Upper lobe of left lung (tissue), 6 donors: Measurements from ENCODE around the gene RNF187. TPM values are rescaled to one million over a fixed set of nuclear protein-coding genes. Genes with fewer than 3 reads are reported as not detected.

Experiments
- ATAC-seq, 2 donors: fragments of 200-7000 bp; cut with Tn5 transposase; one replicate each; pipeline ENCODE4 v1.9.1; 2022; ENCODE audit warnings: mild to moderate bottlenecking in 2 of 2, moderate library complexity in 2 of 2; ENCODE audit not compliant: low FRiP score in 2 of 2
- DNase-seq, 2 donors: peaks; one replicate each; pipeline ENCODE4 v3.0.0-alpha.2; 2019 to 2020
- H3K27ac ChIP-seq, 4 donors: fragments of 200-600 bp; sonication (generic); one replicate each; pipeline ENCODE4 v1.5.1; 2016 to 2019
- H3K27me3 ChIP-seq, 4 donors: fragments of 200-600 bp; sonication (generic); one replicate each; pipeline ENCODE4 v1.5.1; 2017 to 2019
- H3K36me3 ChIP-seq, 4 donors: fragments of 200-600 bp; sonication (generic); one replicate each; pipeline ENCODE4 v1.5.1; 2016 to 2019
- H3K4me1 ChIP-seq, 4 donors: fragments of 200-600 bp; sonication (generic); one replicate each; pipeline ENCODE4 v1.5.1; 2018 to 2019
- H3K4me3 ChIP-seq, 4 donors: fragments of 200-600 bp; sonication (generic); one replicate each; pipeline ENCODE4 v1.5.1; 2017 to 2019; ENCODE audit warnings: mild to moderate bottlenecking in 2 of 4, moderate library complexity in 1 of 4
- H3K9me3 ChIP-seq, 4 donors: fragments of 200-600 bp; sonication (generic); one replicate each; pipeline ENCODE4 v1.5.1; 2018 to 2019
- EP300 ChIP-seq, 4 donors: sonication (generic); formaldehyde crosslinking; IDR thresholded peaks; one replicate each; pipeline ENCODE4 v1.5.1; 2017; ENCODE audit warnings: antibody characterized with exemption in 4 of 4, control low read depth in 2 of 4
- POLR2A ChIP-seq, 4 donors: fragments of 450-650 bp; IDR thresholded peaks; one replicate each; pipeline ENCODE4 v1.5.1; 2016 to 2017; ENCODE audit warnings: antibody characterized with exemption in 4 of 4, mild to moderate bottlenecking in 2 of 4
- POLR2AphosphoS5 ChIP-seq, 2 donors: sonication (generic); formaldehyde crosslinking; IDR thresholded peaks; one replicate each; pipeline ENCODE4 v1.5.1; 2017; ENCODE audit warnings: antibody characterized with exemption in 2 of 2
- WGBS, 2 donors: methylation state at CpG; one replicate each; pipeline ENCODE4 v1.1.5; 2017 to 2018; 5-methylcytosine and 5-hydroxymethylcytosine counted together
- total RNA-seq, 6 donors: library from RNA; depleted of rRNA in 4 of 6; stranded (reverse); fragments of >200 nt in 4 of 6; gene quantifications; one replicate each; pipeline versions ENCODE4 v1.1.0 to v1.2.1, GENCODE V29; 2016 to 2021
- TF ChIP-seq, protein P1 (sequence below), 6 experiments: fragments of 450-650 bp in 4 of 6; fragments of 200-600 bp in 2 of 6; sonication (generic) in 2 of 6; IDR thresholded peaks; one replicate each; pipeline ENCODE4 v1.5.1; 2016 to 2019; ENCODE audit warnings: antibody characterized with exemption in 6 of 6
- donor health status: DM: no; HTN: no; CAD: no; lungs with moderate emphysema.
- donor health status: DM: no; HTN: yes; CAD: no; lungs with severe emphysema.

Gene RNF187
- total RNA-seq, 6 donors from 2014 or later: 36.1 to 105 (median 71.2) TPM

DNA sequence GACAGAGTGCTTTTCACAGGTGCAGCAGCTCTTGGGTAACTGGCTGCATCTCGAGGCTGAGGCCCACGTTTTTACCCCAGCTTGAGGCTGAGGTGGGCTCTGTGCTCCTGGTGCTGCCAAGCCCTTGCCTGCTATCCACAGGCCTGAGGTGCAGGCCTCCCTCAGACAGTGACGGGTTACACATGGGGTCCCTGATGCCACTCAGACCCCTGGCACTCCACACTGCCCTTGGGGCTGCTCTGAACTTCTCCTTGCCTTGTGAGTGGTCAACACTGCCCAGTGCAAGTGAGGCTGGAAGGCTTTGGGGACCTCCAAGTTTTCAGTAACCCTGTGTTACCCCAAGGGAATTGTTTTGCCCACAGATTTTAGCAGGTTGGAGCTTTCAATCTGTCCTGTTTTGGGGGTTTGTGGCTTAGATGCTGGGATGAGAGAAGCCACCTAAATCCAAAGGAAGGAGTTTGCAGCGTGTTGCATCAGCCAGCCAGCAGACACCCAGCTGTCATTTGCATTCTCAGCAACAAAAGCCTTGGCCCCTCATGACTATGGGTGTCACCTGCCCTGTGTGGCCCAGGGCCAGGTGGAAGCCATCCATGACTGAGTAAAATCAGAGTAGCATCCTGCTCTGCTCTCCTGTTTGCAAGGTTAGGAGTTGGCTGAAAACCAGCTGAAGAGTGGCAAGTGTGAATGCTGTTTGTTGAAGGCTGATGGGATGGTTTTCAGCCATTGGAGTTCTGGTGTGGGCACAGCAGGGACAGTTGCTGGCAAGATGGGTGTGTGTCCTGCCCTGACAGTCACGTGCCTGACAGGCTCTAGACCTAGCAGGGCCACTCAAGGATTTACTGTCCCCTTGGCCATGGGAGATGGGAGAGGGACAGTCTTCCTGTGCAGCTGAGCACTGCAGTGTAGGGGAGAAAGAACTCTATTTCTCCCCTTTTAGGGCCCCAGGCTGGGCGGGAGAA lies 3.2 kb downstream of the RNF187 start:
- H3K27ac ChIP-seq: no peak overlapping the region
- no peaks in the 10 kb centered on the region for H3K27me3 ChIP-seq
- ATAC-seq (no peak), DNase-seq (no peak)
- 89 to 94% methylated on average over 6 of the region's 6 CpGs for WGBS, 2 donors
- TF ChIP-seq POLR2A (IDR thresholded peaks at IDR 0.05): no peak
- no peak for TF ChIP-seq POLR2AphosphoS5 (IDR thresholded peaks at IDR 0.05)
- TF ChIP-seq, protein P1, sequence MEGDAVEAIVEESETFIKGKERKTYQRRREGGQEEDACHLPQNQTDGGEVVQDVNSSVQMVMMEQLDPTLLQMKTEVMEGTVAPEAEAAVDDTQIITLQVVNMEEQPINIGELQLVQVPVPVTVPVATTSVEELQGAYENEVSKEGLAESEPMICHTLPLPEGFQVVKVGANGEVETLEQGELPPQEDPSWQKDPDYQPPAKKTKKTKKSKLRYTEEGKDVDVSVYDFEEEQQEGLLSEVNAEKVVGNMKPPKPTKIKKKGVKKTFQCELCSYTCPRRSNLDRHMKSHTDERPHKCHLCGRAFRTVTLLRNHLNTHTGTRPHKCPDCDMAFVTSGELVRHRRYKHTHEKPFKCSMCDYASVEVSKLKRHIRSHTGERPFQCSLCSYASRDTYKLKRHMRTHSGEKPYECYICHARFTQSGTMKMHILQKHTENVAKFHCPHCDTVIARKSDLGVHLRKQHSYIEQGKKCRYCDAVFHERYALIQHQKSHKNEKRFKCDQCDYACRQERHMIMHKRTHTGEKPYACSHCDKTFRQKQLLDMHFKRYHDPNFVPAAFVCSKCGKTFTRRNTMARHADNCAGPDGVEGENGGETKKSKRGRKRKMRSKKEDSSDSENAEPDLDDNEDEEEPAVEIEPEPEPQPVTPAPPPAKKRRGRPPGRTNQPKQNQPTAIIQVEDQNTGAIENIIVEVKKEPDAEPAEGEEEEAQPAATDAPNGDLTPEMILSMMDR (IDR thresholded peaks at IDR 0.05): no peak
- TF ChIP-seq EP300 (IDR thresholded peaks at IDR 0.05): no peak
- H3K4me1 ChIP-seq: peaks cover 28 to 38% (median 30%) of the 10 kb centered on the region in 4 donors
- H3K4me3 ChIP-seq: no peak overlapping the region
- peaks cover 22 to 46% (median 38%) of the 10 kb centered on the region in 4 donors for H3K36me3 ChIP-seq
- no peaks in the 10 kb centered on the region for H3K9me3 ChIP-seq

DNA sequence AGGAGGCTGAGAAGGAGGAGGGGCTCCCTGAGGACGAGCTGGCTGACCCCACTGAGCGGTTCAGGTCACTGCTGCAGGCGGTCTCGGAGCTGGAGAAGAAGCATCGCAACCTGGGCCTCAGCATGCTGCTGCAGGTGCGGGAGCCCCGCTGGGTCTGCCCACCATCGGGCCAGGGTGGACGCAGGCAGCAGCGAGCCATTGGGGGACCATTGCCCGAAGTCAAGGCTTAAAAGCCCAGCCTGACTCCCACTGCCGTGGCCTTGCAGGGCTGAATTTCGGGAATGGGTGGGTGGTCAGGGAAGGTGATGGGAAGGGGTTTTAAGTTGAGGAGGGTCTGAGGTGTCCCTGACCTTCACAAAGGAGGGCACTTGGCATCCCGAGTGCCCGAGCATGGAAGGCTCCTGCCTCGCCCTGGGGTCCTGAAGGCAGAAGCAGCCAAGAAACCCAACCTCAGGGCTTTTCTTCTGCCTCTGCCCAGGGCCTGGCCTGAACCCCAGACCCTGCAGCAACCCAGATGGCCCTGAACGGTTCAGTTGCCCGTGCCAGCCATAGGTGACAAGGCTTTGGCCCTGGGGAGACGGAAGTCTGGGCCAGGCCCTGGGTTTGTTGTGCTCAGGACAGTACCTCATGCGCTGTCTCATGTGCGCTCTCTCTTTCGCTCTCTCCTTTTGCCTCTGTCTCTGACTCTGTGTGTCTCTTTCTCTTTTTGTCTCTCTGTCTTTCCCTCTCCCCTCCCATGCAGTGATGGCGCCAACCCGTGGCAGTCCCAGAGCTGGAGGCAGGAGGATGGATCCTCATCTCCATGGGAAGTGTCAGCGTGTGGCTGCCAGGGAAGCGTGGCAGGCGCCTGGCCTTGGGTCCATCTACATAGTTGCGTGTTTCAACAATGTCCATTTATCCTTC lies 6.2 kb downstream of the RNF187 start:
- 94 to 98% methylated on average over 17 to 28 of the region's 28 CpGs for WGBS, 2 donors
- DNase-seq: peak in 1 of 2 donors; percentile 58
- no peaks in the 10 kb centered on the region for H3K9me3 ChIP-seq
- H3K4me3 ChIP-seq: no peak overlapping the region
- no peak overlapping the region for H3K27ac ChIP-seq
- peaks cover 16 to 20% (median 16%) of the 10 kb centered on the region in 4 donors for H3K4me1 ChIP-seq
- ATAC-seq: no peak
- TF ChIP-seq POLR2AphosphoS5 (IDR thresholded peaks at IDR 0.05) (no peak), EP300 (IDR thresholded peaks at IDR 0.05) (no peak), POLR2A (IDR thresholded peaks at IDR 0.05) (no peak)
- TF ChIP-seq, protein P1 (IDR thresholded peaks at IDR 0.05): no peak
- peaks cover 22 to 59% (median 45%) of the 10 kb centered on the region in 4 donors for H3K36me3 ChIP-seq
- H3K27me3 ChIP-seq: no peaks in the 10 kb centered on the region

DNA sequence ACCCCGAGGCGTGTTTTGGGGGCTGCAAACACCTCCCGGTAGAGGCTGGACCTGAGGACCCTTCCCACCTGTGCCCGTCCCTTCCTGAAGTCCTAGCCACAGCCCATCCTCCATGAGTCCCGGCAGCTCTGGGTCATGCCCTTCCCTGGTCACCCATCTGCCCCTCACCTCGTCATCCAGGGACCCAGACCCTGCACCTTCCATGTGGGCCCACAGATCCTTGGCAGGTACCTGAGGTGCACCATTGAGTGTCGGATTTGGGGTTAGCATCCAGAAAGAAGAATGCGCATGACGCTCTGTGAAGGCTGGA lies 6.8 kb downstream of the RNF187 start:
- H3K36me3 ChIP-seq: peaks cover 22 to 59% (median 45%) of the 10 kb centered on the region in 4 donors

DNA sequence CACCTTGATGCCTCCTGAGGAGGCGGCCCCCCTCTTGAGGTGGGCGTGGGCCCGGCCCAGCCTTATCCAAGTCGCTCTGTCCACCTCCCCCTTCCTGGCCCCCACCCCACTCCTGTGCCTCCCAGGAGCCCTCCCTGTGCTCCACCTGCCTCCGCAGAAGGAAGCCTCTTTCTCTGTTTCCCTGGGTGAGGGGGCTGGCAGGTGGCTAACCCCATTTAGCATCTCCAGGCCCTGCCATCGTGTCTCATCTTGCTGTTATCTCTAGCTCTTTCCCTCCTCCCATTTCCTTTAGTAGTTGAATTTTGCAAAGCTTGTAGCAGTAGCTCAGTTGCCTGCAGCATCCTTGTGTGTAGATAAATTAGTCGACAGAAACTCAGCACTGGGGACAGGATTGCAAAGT lies 7.2 kb downstream of the RNF187 start:
- peaks cover 6 to 10% (median 7%) of the 10 kb centered on the region in 4 donors for H3K4me1 ChIP-seq
- TF ChIP-seq EP300 (IDR thresholded peaks at IDR 0.05): no peak
- TF ChIP-seq, protein P1 (IDR thresholded peaks at IDR 0.05): no peak
- no peak for TF ChIP-seq POLR2A (IDR thresholded peaks at IDR 0.05)
- TF ChIP-seq POLR2AphosphoS5 (IDR thresholded peaks at IDR 0.05): no peak
- ATAC-seq (no peak), DNase-seq (peak in 1 of 2 donors; percentile 38)
- no peaks in the 10 kb centered on the region for H3K9me3 ChIP-seq
- no peaks in the 10 kb centered on the region for H3K27me3 ChIP-seq
- H3K27ac ChIP-seq: no peak overlapping the region
- WGBS, 2 donors: 78 to 81% methylated on average over 7 of the region's 7 CpGs
- H3K36me3 ChIP-seq: peaks cover 22 to 59% (median 45%) of the 10 kb centered on the region in 4 donors
- H3K4me3 ChIP-seq: no peak overlapping the region

More for the DNA sequence above, 6.8 kb downstream of the RNF187 start:
- TF ChIP-seq, protein P1 (IDR thresholded peaks at IDR 0.05): no peak
- no peak for TF ChIP-seq EP300 (IDR thresholded peaks at IDR 0.05)
- Histone ChIP-seq H3K4me1 (peaks cover 10 to 14% (median 10%) of the 10 kb centered on the region in 4 donors), H3K9me3 (no peaks in the 10 kb centered on the region), H3K27ac (no peak overlapping the region), H3K4me3 (no peak overlapping the region), H3K27me3 (no peaks in the 10 kb centered on the region)
- 88 to 93% methylated on average over 9 of the region's 9 CpGs for WGBS, 2 donors
- no peak for ATAC-seq
- no peak for DNase-seq
